Stomach smooth muscle (tissue), 2 donors: Measurements from ENCODE around the gene EXOC6.
A peak's percentile ranks its signal among the peaks of the same experiment; 100 is the strongest.

Experiments
- H3K27ac ChIP-seq: one replicate; pipeline ENCODE4 v1.7.0; 2013; ENCODE audit warnings: mild to moderate bottlenecking, low read length, inconsistent platforms
- H3K27me3 ChIP-seq, 2 donors: one replicate each; pipeline ENCODE4 v1.7.0; 2013; ENCODE audit warnings: low read length in 2 of 2; ENCODE audit not compliant: insufficient read depth in 2 of 2, control insufficient read depth in 1 of 2
- H3K36me3 ChIP-seq, 2 donors: one replicate each; pipeline ENCODE4 v1.7.0; 2013; ENCODE audit warnings: low read length in 2 of 2; ENCODE audit not compliant: control insufficient read depth in 2 of 2, insufficient read depth in 2 of 2
- H3K4me1 ChIP-seq: one replicate; pipeline ENCODE4 v1.7.0; 2013; ENCODE audit warnings: low read length; ENCODE audit not compliant: control insufficient read depth, insufficient read depth
- H3K4me3 ChIP-seq, 2 donors: one replicate each; pipeline ENCODE4 v1.7.0; 2013; ENCODE audit warnings: low read length in 2 of 2
- H3K9ac ChIP-seq, 2 donors: one replicate each; pipeline ENCODE4 v1.7.0; 2013; ENCODE audit warnings: low read length in 2 of 2, mild to moderate bottlenecking in 1 of 2
- H3K9me3 ChIP-seq, 2 donors: one replicate each; pipeline ENCODE4 v1.7.0; 2013; ENCODE audit warnings: low read length in 2 of 2; ENCODE audit not compliant: control insufficient read depth in 2 of 2
- donor health status: healthy.
- donor health status: Pancreatic carcinoma.

The EXOC6 gene

GRCh38 chr10:93073539-93074146, 225.3 kb downstream of the EXOC6 start, which contains the start of gene CYP26A1:
TSS of gene CYP26A1 (plus strand) at chr10:93073893. CDS start at chr10:93073935, 42 bp downstream.
- peaks cover 57 to 67% of the 10 kb centered on the region in 2 donors for H3K27me3 ChIP-seq
- no peaks in the 10 kb centered on the region for H3K36me3 ChIP-seq
- H3K27ac ChIP-seq: no peak within 1 kb of the TSS
- H3K9me3 ChIP-seq: no peaks in the 10 kb centered on the region
- no peak within 1 kb of the TSS for H3K9ac ChIP-seq
- H3K4me1 ChIP-seq: peaks cover 37% of the 10 kb centered on the region
- peak within 1 kb of the TSS; percentile 44 to 74 for H3K4me3 ChIP-seq

GRCh38 chr10:93074147-93074596, 225.9 kb downstream of the EXOC6 start:
- Histone ChIP-seq H3K36me3 (no peaks in the 10 kb centered on the region), H3K4me3 (peak overlapping the region in 1 of 2 donors; percentile 49), H3K27ac (no peak overlapping the region), H3K27me3 (peaks cover 55 to 62% of the 10 kb centered on the region in 2 donors), H3K9me3 (no peaks in the 10 kb centered on the region), H3K4me1 (peaks cover 36% of the 10 kb centered on the region), H3K9ac (no peak overlapping the region)

- H3K9ac ChIP-seq: no peak overlapping the region
- peaks cover 36% of the 10 kb centered on the region for H3K4me1 ChIP-seq
- no peaks in the 10 kb centered on the region for H3K36me3 ChIP-seq
- H3K4me3 ChIP-seq: peak overlapping the region in 1 of 2 donors; percentile 49
- no peak overlapping the region for H3K27ac ChIP-seq
- peaks cover 55 to 63% of the 10 kb centered on the region in 2 donors for H3K27me3 ChIP-seq
- H3K9me3 ChIP-seq: no peaks in the 10 kb centered on the region
These were observed 226.5 kb downstream of the EXOC6 start for GRCh38 chr10:93074597-93075368.

- H3K9ac ChIP-seq: no peak overlapping the region
- no peak overlapping the region for H3K27ac ChIP-seq
- peaks cover 36% of the 10 kb centered on the region for H3K4me1 ChIP-seq
- no peak overlapping the region for H3K4me3 ChIP-seq
- no peaks in the 10 kb centered on the region for H3K36me3 ChIP-seq
- no peaks in the 10 kb centered on the region for H3K9me3 ChIP-seq
- peaks cover 51 to 62% of the 10 kb centered on the region in 2 donors for H3K27me3 ChIP-seq
These were observed 227.3 kb downstream of the EXOC6 start for GRCh38 chr10:93075369-93076221.

GRCh38 chr10:93076871-93077270, 228.6 kb downstream of the EXOC6 start:
- no peak overlapping the region for H3K9ac ChIP-seq
- H3K36me3 ChIP-seq: no peaks in the 10 kb centered on the region
- H3K4me1 ChIP-seq: peaks cover 31% of the 10 kb centered on the region
- H3K27me3 ChIP-seq: peaks cover 48 to 53% of the 10 kb centered on the region in 2 donors
- H3K4me3 ChIP-seq: no peak overlapping the region
- H3K9me3 ChIP-seq: no peaks in the 10 kb centered on the region
- no peak overlapping the region for H3K27ac ChIP-seq

- Histone ChIP-seq H3K27ac (no peak overlapping the region), H3K9me3 (no peaks in the 10 kb centered on the region), H3K4me1 (peaks cover 24% of the 10 kb centered on the region), H3K4me3 (no peak overlapping the region), H3K27me3 (peaks cover 37 to 43% of the 10 kb centered on the region in 2 donors), H3K9ac (no peak overlapping the region), H3K36me3 (no peaks in the 10 kb centered on the region)
These were observed 229.6 kb downstream of the EXOC6 start for GRCh38 chr10:93077860-93078337.

- Histone ChIP-seq H3K36me3 (no peaks in the 10 kb centered on the region), H3K4me1 (peaks cover 5% of the 10 kb centered on the region), H3K4me3 (no peak overlapping the region), H3K27me3 (peaks cover 24 to 26% of the 10 kb centered on the region in 2 donors), H3K9me3 (no peaks in the 10 kb centered on the region), H3K27ac (no peak overlapping the region), H3K9ac (no peak overlapping the region)
These were observed 231.5 kb downstream of the EXOC6 start for GRCh38 chr10:93079663-93080349.

GRCh38 chr10:93080350-93081046, 232.2 kb downstream of the EXOC6 start:
- H3K27me3 ChIP-seq: peaks cover 17 to 21% of the 10 kb centered on the region in 2 donors
- H3K9me3 ChIP-seq: no peaks in the 10 kb centered on the region
- no peak overlapping the region for H3K27ac ChIP-seq
- H3K4me1 ChIP-seq: no peaks in the 10 kb centered on the region
- H3K4me3 ChIP-seq: no peak overlapping the region
- no peaks in the 10 kb centered on the region for H3K36me3 ChIP-seq
- no peak overlapping the region for H3K9ac ChIP-seq

- Histone ChIP-seq H3K4me3 (no peak overlapping the region), H3K4me1 (no peaks in the 10 kb centered on the region), H3K9me3 (no peaks in the 10 kb centered on the region), H3K9ac (no peak overlapping the region), H3K27me3 (peaks cover 9 to 15% of the 10 kb centered on the region in 2 donors), H3K36me3 (no peaks in the 10 kb centered on the region), H3K27ac (no peak overlapping the region)
These were observed 233.0 kb downstream of the EXOC6 start for GRCh38 chr10:93081318-93081717.
